NCI-H510A treated with DMSO at 0.1 percent for 48 hours (cell line): Measurements from ENCODE around the gene MRPL1.
"Not testable (repeated sequence)": the region's sequence is repeated elsewhere in the genome, so short reads cannot be mapped to it uniquely, and the experiment has no call there.

Source experiments
- DNase-seq: peaks from one replicate; lab custom pipeline; 2025; lab: John Stamatoyannopoulos, UW

Gene MRPL1

GRCh38 chr4:77849278-77849965, 13.2 kb upstream of the MRPL1 start:
- DNase-seq: peak; percentile 93

- DNase-seq: peak; percentile 22
These were observed 9.6 kb upstream of the MRPL1 start for GRCh38 chr4:77852892-77853495.

GRCh38 chr4:77854431-77855111, 8.1 kb upstream of the MRPL1 start:
- DNase-seq: no peak

GRCh38 chr4:77856152-77856551, 6.5 kb upstream of the MRPL1 start:
- DNase-seq: peak; percentile 25

- no peak for DNase-seq
These were observed 3.4 kb upstream of the MRPL1 start for GRCh38 chr4:77859256-77859655.

DNA sequence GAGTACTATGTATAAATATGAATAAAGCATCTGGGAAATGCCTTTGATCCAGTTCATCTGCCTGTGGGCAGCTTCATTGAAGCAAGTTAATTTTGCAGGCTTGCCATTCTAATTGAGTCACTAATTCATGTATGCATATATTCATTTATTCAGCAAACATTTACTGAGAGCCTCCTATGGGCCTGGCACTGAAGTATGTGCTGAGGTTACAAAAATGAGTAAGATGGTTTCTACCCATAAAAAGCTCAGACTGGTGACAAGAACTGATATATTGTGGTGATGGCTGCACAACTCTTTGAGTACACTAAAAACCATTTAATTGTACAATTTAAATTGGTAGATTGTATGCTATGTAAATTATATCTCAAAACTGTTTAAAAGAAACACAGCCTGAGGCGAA, 1.1 kb upstream of the MRPL1 start:
- DNase-seq: no peak

GRCh38 chr4:77863341-77863740, 711 bp downstream of the MRPL1 start:
- DNase-seq: not testable (repeated sequence)

- no peak for DNase-seq
These were observed 2.6 kb downstream of the MRPL1 start for GRCh38 chr4:77865259-77865658.

DNA sequence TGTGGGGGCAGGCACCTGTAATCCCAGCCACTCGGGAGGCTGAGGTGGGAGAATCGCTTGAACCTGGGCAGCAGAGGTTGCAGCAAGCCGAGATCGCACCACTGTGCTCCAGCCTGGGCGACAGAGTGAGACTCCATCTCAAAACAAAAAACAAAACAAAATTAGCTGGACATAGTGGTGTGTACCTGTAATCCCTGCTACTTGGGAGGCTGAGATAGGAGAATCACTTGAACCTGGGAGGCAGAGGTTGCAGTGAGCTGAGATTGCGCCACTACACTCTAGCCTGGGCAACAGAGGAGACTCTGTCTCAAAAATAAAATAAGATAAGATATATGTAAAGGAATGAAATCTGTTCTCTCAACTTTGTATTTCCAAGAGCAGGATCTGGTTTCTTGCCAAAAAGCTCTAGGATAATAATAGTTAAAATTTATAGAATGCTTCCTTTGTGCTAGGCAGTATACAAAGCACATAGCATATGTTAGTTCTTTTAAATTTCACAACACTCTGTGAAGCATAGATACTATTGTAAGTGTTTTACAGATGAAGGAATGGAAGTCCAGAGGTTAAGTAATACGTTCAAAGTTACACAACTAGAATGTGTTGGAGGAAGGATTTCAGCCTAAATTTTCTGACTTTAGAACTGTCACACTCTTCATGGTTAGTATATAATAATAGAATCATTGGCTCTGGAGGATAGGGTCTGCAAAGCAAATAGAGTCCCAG, 10.3 kb downstream of the MRPL1 start:
- no peak for DNase-seq

GRCh38 chr4:77877167-77877566, 14.5 kb downstream of the MRPL1 start:
- DNase-seq: no peak

DNA sequence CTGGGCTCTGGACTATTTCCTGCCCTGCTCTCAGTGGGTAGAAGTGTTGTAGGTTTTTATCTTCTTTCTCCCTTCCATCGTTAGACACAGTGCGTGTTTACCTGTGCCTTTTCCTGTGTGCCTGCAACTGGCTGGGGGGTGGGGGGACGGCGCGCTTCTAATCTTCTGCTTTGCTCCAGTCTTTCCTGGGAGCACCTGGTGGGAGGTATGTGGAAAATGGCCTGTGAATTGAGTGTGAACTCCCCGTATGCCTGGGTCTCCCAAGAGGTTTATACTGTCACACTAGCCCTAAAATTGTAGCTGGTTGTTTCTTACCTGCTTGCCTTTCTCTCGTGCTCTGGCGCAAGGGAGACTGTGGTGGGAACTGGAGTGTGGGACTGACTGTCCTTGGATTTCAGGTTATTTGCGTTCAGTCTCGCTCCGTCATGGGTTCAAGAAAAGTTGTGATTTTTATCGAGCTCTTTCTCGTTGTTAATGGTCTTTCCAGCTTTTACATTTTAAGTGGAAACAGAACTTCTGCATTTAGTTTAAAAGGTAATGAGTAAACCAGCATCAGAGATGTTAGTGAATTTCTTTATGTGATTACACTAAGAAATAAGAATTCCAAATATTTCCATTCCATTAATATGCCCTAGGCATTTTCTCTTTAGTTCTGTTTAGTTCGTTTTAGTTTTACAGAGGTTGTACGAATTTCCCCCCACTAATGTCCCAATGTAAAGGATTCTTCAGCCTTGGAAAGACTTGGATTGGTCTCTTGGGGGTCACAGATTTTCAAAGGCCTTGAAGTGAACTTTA, 15.3 kb downstream of the MRPL1 start:
- DNase-seq: no peak

GRCh38 chr4:77880784-77881183, 18.2 kb downstream of the MRPL1 start:
- no peak for DNase-seq

DNA sequence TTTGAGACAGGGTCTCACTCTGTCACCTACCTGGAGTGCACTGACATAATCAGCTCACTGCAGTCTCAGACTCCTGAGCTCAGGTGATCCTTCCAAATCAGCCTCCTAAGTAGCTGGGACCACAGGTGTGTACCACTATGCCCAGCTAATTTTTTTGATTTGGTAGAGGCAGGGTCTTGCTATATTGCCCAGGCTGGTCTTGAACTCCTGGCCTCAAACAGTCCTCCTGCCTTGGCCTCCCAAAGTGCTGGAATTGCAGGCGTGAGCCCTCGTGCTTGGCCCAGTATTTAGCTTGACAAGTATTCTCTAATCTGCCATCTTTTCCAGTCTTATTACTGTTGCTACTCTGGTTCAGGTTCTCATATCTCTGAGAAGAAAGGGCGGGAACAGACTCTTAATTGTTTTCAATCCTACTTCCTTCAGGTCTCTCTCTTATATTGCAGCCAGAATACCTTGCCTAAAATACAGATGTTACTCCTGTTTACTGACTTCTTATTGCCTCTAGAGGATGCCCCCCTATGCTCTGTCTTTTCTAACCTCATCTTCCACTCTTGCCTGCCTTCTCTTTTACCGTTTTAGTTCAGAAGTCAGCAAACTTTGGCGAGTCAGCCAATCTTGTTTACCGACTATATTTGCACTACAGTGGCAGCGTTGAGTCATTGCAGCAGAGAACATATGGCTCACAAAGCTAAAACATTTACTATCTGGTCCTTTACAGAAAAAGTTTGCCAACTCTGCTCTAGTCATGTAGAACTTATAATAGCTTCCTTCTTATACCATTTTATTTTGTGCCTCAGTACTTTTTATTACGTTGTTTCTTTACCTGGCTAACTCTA, 19.0 kb downstream of the MRPL1 start:
- DNase-seq: peak; percentile 52

DNA sequence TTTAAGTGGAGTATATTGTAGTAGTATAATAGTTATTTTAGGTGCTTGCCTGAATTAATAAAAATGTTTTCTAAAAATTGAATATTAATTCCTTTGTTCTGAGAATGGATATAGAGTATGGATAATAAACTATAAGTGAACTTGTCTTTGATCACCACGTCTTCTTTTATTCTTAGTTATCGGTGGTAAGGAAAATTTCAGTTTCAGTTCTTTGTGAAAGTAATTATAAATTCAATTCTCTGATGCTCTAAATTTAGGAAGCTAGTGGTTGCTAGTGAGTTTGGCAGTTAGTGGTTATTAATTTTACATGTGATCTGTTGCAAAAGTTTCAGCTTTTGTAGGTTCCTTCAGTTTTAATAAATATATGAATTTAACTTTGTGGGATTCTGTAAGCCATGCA, 30.8 kb downstream of the MRPL1 start:
- no peak for DNase-seq

DNA sequence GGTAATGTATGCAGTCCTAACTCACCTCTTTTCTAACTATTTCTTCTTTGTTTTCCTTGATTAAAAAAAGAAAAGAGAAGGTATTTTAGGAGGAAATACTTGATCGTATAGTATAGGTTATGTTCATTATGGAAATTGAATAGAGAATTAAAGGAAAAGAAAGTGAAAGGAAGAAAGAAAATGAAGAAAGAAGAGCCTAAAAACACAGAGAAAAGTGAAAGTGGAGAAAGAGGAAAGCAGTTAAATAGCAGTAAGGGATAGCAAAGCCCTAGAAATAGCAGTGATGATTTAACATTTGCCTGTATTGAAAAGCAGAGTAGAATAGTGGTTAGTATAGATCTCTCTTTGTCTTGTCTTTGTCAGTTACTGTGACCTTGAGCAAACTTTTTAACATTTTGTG, 37.0 kb downstream of the MRPL1 start:
- no peak for DNase-seq

- no peak for DNase-seq
These were observed 40.6 kb downstream of the MRPL1 start for GRCh38 chr4:77903186-77903585.

DNA sequence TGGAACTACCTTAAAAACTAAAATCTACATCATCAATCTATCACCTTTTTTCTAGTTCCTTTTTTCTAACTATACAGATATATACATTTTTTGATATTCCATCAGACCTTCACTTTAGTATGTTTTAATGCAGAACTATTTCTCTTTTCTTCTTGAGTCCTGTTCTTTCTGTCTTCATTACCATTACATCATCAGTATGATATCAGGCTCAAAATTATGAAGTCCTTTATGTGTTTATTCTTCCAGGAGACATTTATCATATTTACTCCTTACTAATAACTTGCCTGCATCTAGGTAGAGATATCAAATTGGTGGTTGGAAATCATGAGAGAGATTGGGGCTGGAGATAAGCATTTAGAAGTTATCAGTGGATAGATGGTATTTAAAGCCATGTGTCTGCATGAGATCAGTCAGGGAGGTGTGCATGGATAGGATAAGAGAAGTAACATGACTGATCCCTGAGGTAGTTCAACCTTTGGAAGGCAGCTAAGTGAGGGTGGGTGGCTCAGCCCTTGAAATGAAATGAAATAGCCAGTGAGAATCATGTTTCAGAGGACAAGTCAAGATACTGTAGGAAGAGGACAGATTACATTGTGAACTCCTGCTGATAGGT, 43.1 kb downstream of the MRPL1 start:
- no peak for DNase-seq

GRCh38 chr4:77910676-77911075, 48.0 kb downstream of the MRPL1 start:
- DNase-seq: no peak

GRCh38 chr4:77911091-77911490, 48.5 kb downstream of the MRPL1 start:
- no peak for DNase-seq

GRCh38 chr4:77911842-77912450, 49.3 kb downstream of the MRPL1 start:
- no peak for DNase-seq
